H9 (cell line): ENCODE results near the gene SLC6A19. TPM values are rescaled to one million over a fixed set of nuclear protein-coding genes. Genes with fewer than 3 reads are reported as not detected.

ENCODE experiments used
- DNase-seq: peaks from one replicate; pipeline ENCODE4 v3.0.0-alpha.2; 2017
- H2AFZ ChIP-seq: one replicate; pipeline ENCODE4 v1.6.1; 2013; ENCODE audit warnings: mild to moderate bottlenecking, low read length, control low read depth, moderate library complexity
- H2AK5ac ChIP-seq: 2 replicates; pipeline ENCODE4 v1.6.1; 2013; ENCODE audit warnings: low read length, control low read depth, mixed read lengths; ENCODE audit not compliant: insufficient read length
- H2BK120ac ChIP-seq: one replicate; pipeline ENCODE4 v1.6.1; 2013; ENCODE audit warnings: low read depth, mild to moderate bottlenecking, low read length, control low read depth, inconsistent platforms; ENCODE audit not compliant: poor library complexity, severe bottlenecking
- H2BK12ac ChIP-seq: 2 replicates; pipeline ENCODE4 v1.6.1; 2013; ENCODE audit warnings: low read length, control low read depth, mixed read lengths, low read depth; ENCODE audit not compliant: insufficient read length
- H2BK15ac ChIP-seq: 2 replicates; pipeline ENCODE4 v1.6.1; 2013; ENCODE audit warnings: low read depth, low read length, control low read depth
- H2BK20ac ChIP-seq: one replicate; pipeline ENCODE4 v1.6.1; 2013; ENCODE audit warnings: low read depth, mild to moderate bottlenecking, low read length, control low read depth, inconsistent platforms; ENCODE audit not compliant: poor library complexity, severe bottlenecking
- H2BK5ac ChIP-seq: 2 replicates; pipeline ENCODE4 v1.6.1; 2013; ENCODE audit warnings: low read length, control low read depth, mixed read lengths; ENCODE audit not compliant: insufficient read length
- H3K14ac ChIP-seq: 2 replicates; pipeline ENCODE4 v1.6.1; 2013; ENCODE audit warnings: low read length, control low read depth; ENCODE audit not compliant: insufficient read depth
- H3K18ac ChIP-seq: 2 replicates; pipeline ENCODE4 v1.6.1; 2013; ENCODE audit warnings: low read depth, mild to moderate bottlenecking, mixed read lengths, low read length, control low read depth; ENCODE audit not compliant: insufficient read length
- H3K23ac ChIP-seq: 2 replicates; pipeline ENCODE4 v1.6.1; 2013; ENCODE audit warnings: low read length, control low read depth, mixed read lengths, low read depth; ENCODE audit not compliant: insufficient read length
- H3K23me2 ChIP-seq: 2 replicates; pipeline ENCODE4 v1.6.1; 2013; ENCODE audit warnings: low read depth, mild to moderate bottlenecking, mixed read lengths, low read length, control low read depth; ENCODE audit not compliant: insufficient read length, poor library complexity, severe bottlenecking
- H3K27ac ChIP-seq: 2 replicates; pipeline ENCODE4 v1.5.1; 2013; ENCODE audit warnings: low read length, control low read depth, mixed read lengths, low read depth; ENCODE audit not compliant: insufficient read length
- H3K27me3 ChIP-seq: 2 replicates; pipeline ENCODE4 v1.6.1; 2013; ENCODE audit warnings: low read length, control low read depth, inconsistent platforms; ENCODE audit not compliant: insufficient read depth
- H3K4ac ChIP-seq: 2 replicates; pipeline ENCODE4 v1.6.1; 2013; ENCODE audit warnings: low read depth, mild to moderate bottlenecking, control low read depth, inconsistent platforms, low read length, moderate library complexity
- H3K4me1 ChIP-seq: 2 replicates; pipeline ENCODE4 v1.6.1; 2013; ENCODE audit warnings: low read length, control low read depth, inconsistent platforms; ENCODE audit not compliant: insufficient read depth
- H3K4me2 ChIP-seq: 2 replicates; pipeline ENCODE4 v1.6.1; 2013; ENCODE audit warnings: low read length, control low read depth, mixed read lengths; ENCODE audit not compliant: insufficient read length, insufficient read depth
- H3K56ac ChIP-seq: 2 replicates; pipeline ENCODE4 v1.6.1; 2013; ENCODE audit warnings: low read depth, mild to moderate bottlenecking, mixed read lengths, low read length, control low read depth; ENCODE audit not compliant: insufficient read length
- H3K79me1 ChIP-seq: 2 replicates; pipeline ENCODE4 v1.6.1; 2013; ENCODE audit warnings: low read depth, mild to moderate bottlenecking, moderate library complexity, low read length, control low read depth, inconsistent platforms; ENCODE audit not compliant: insufficient read depth, poor library complexity, severe bottlenecking
- H3K79me2 ChIP-seq: 2 replicates; pipeline ENCODE4 v1.6.1; 2013; ENCODE audit warnings: low read length, control low read depth, inconsistent platforms; ENCODE audit not compliant: insufficient read depth
- H3K9ac ChIP-seq: 2 replicates; pipeline ENCODE4 v1.6.1; 2013; ENCODE audit warnings: low read length, control low read depth, mixed read lengths; ENCODE audit not compliant: insufficient read length; ENCODE audit errors: extremely low read depth
- H3K9me3 ChIP-seq: one replicate; pipeline ENCODE4 v1.6.1; 2013; ENCODE audit warnings: low read depth, low read length, inconsistent platforms; ENCODE audit not compliant: control insufficient read depth
- H3T11ph ChIP-seq: one replicate; pipeline ENCODE4 v1.6.1; 2013; ENCODE audit warnings: mild to moderate bottlenecking, low read length, control low read depth, inconsistent platforms
- H4K20me1 ChIP-seq: one replicate; pipeline ENCODE4 v1.6.1; 2013; ENCODE audit not compliant: control insufficient read depth, insufficient read length, insufficient read depth
- H4K5ac ChIP-seq: 2 replicates; pipeline ENCODE4 v1.6.1; 2013; ENCODE audit warnings: low read depth, mild to moderate bottlenecking, mixed read lengths, low read length, control low read depth; ENCODE audit not compliant: insufficient read length
- H4K8ac ChIP-seq: replicated peaks from 2 replicates; pipeline ENCODE4 v1.6.1; 2013; ENCODE audit warnings: low read length, control low read depth, mixed read lengths, low read depth; ENCODE audit not compliant: insufficient read length
- H4K91ac ChIP-seq: 2 replicates; pipeline ENCODE4 v1.6.1; 2013; ENCODE audit warnings: low read depth, mild to moderate bottlenecking, moderate library complexity, mixed read lengths, low read length, control low read depth; ENCODE audit not compliant: insufficient read length
- H3K27ac Mint-ChIP-seq, 3 experiments: 2 replicates in 2 of 3; 3 replicates in 1 of 3; pipeline ENCODE4 v1.8.0; 2020 to 2021; ENCODE audit warnings: mixed read lengths in 3 of 3, mild to moderate bottlenecking in 1 of 3, moderate library complexity in 1 of 3
- H3K27me3 Mint-ChIP-seq: 2 replicates; pipeline ENCODE4 v1.8.0; 2021; ENCODE audit warnings: low read depth, mild to moderate bottlenecking, moderate library complexity, mixed read lengths
- H3K36me3 Mint-ChIP-seq, 3 experiments: 2 replicates in 2 of 3; 3 replicates in 1 of 3; pipeline ENCODE4 v1.8.0; 2020 to 2021; ENCODE audit warnings: low read depth in 3 of 3, mixed read lengths in 3 of 3; ENCODE audit not compliant: insufficient read depth in 1 of 3
- H3K4me1 Mint-ChIP-seq, 2 experiments: 2 replicates each; pipeline ENCODE4 v1.8.0; 2020; ENCODE audit warnings: mixed read lengths in 2 of 2
- H3K4me3 Mint-ChIP-seq, 2 experiments: 2 replicates in 1 of 2; 3 replicates in 1 of 2; pipeline ENCODE4 v1.8.0; 2020 to 2021; ENCODE audit warnings: mild to moderate bottlenecking in 2 of 2, mixed read lengths in 2 of 2, moderate library complexity in 1 of 2
- H3K9me3 Mint-ChIP-seq, 2 experiments: 2 replicates in 1 of 2; 3 replicates in 1 of 2; pipeline ENCODE4 v1.8.0; 2020; ENCODE audit warnings: mild to moderate bottlenecking in 2 of 2, mixed read lengths in 2 of 2, moderate library complexity in 1 of 2
- whole genome bisulfite sequencing: extraction: QIAGEN DNeasy Blood & Tissue Kit; methylation state at CpG from one replicate; pipeline ENCODE4 v1.1.7; 2013; ENCODE audit warnings: missing lambda C conversion rate, low lambda C conversion rate, mixed read lengths; ENCODE audit not compliant: insufficient read length; ENCODE audit errors: extremely low coverage; 5-methylcytosine and 5-hydroxymethylcytosine counted together
- total RNA-seq: library from RNA; stranded (reverse); gene quantifications from 2 replicates; pipeline ENCODE4 v1.2.1, GENCODE V29; 2021
- TF ChIP-seq, protein P1 (sequence below): fragments of 200-600 bp; sonication (generic); conservative IDR thresholded peaks from 3 replicates; pipeline ENCODE4 v1.8.0; 2021; ENCODE audit warnings: antibody characterized with exemption, mild to moderate bottlenecking

The SLC6A19 gene
- total RNA-seq, 1 experiment from 2014 or later: not detected

DNA sequence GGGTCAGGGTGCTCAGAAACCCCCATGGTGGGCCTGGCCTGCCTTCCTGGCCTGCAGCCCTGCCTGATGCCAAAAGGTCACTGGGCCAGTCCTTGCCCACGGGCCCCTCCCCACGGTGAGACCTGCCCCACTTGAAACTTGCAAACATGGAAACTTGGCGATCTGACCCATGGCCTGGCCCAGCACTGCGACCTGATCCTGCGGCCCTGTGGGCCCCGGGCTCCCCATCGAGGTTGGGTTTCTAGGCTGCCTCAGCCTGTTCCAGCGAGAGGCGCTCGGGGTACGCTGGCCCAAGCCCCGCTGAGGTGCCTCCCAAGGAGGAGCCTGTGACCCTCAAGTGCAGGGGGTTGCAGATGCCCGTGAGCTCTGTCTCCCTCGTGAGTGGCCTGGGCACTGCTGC lies 37.5 kb upstream of the SLC6A19 start:
- H3K23ac ChIP-seq: no peak overlapping the region
- no peak overlapping the region for H2AFZ ChIP-seq
- H3K4ac ChIP-seq: no peak overlapping the region
- no peak overlapping the region for H2BK120ac ChIP-seq
- H3K9me3 ChIP-seq: no peaks in the 10 kb centered on the region
- Mint-ChIP-seq H3K4me1 (peaks cover 11 to 21% of the 10 kb centered on the region in 2 experiments), H3K9me3 (no peaks in the 10 kb centered on the region; a peak in 1 of 5 replicates), H3K4me3 (no peak overlapping the region), H3K36me3 (no peaks in the 10 kb centered on the region; a peak in 1 of 7 replicates), H3K27ac (no peak overlapping the region; a peak in 1 of 7 replicates), H3K27me3 (peaks cover 24% of the 10 kb centered on the region)
- H3K14ac ChIP-seq: no peak overlapping the region
- DNase-seq: no peak
- H3K79me2 ChIP-seq: no peaks in the 10 kb centered on the region
- H2BK15ac ChIP-seq: no peak overlapping the region
- H3K18ac ChIP-seq: no peak overlapping the region
- no peaks in the 10 kb centered on the region for H3K23me2 ChIP-seq
- H3K4me2 ChIP-seq: no peak overlapping the region
- no peaks in the 10 kb centered on the region for H3K27me3 ChIP-seq
- no peak overlapping the region for H4K5ac ChIP-seq
- WGBS: no CpG with 5 or more reads among the region's 14 CpGs
- H3K79me1 ChIP-seq: no peaks in the 10 kb centered on the region
- no peak overlapping the region for H4K91ac ChIP-seq
- H2BK12ac ChIP-seq: no peak overlapping the region
- no peak overlapping the region for H4K8ac ChIP-seq
- TF ChIP-seq, protein P1, sequence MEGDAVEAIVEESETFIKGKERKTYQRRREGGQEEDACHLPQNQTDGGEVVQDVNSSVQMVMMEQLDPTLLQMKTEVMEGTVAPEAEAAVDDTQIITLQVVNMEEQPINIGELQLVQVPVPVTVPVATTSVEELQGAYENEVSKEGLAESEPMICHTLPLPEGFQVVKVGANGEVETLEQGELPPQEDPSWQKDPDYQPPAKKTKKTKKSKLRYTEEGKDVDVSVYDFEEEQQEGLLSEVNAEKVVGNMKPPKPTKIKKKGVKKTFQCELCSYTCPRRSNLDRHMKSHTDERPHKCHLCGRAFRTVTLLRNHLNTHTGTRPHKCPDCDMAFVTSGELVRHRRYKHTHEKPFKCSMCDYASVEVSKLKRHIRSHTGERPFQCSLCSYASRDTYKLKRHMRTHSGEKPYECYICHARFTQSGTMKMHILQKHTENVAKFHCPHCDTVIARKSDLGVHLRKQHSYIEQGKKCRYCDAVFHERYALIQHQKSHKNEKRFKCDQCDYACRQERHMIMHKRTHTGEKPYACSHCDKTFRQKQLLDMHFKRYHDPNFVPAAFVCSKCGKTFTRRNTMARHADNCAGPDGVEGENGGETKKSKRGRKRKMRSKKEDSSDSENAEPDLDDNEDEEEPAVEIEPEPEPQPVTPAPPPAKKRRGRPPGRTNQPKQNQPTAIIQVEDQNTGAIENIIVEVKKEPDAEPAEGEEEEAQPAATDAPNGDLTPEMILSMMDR: no peak
- H2AK5ac ChIP-seq: no peak overlapping the region
- H2BK20ac ChIP-seq: no peak overlapping the region
- no peaks in the 10 kb centered on the region for H4K20me1 ChIP-seq
- H3T11ph ChIP-seq: no peak overlapping the region
- no peak overlapping the region for H3K56ac ChIP-seq
- H3K4me1 ChIP-seq: no peaks in the 10 kb centered on the region
- H2BK5ac ChIP-seq: no peak overlapping the region
- H3K27ac ChIP-seq: no peak overlapping the region
- H3K9ac ChIP-seq: no peak overlapping the region
